Caco-2 (cell line): ENCODE measurements around the gene CA4. TPM values are rescaled to one million over a fixed set of nuclear protein-coding genes. Genes with fewer than 3 reads are reported as not detected.
A peak's percentile ranks its signal among the peaks of the same experiment; 100 is the strongest.
"Not testable (repeated sequence)": the region's sequence is repeated elsewhere in the genome, so short reads cannot be mapped to it uniquely, and the experiment has no call there.

Experiments
- BruUV-seq: library from RNA; stranded (reverse); fragments of 400-500 nt; replicated peaks from 2 replicates; lab custom pipeline; 2021; lab: Mats Ljungman, UMichigan
- CTCF ChIA-PET: fragments of 300-600 bp; sonication (Branson Sonifier 250); formaldehyde crosslinking; loops from one replicate; lab custom pipeline; 2022; ENCODE audit warnings: antibody characterized with exemption; lab: Charles Lee
- POLR2A ChIA-PET: fragments of 300-600 bp; sonication (Branson Sonifier 250); formaldehyde crosslinking; loops from one replicate; lab custom pipeline; 2022; ENCODE audit warnings: antibody characterized with exemption; lab: Charles Lee
- DNase-seq, 2 experiments: peaks; one replicate each; pipeline versions ENCODE4 v3.0.0 to v3.0.0-alpha.2; 2020 to 2022
- H3K27me3 ChIP-seq: replicated peaks from 2 replicates; pipeline ENCODE4 v1.6.0; 2011; ENCODE audit warnings: low read length; ENCODE audit not compliant: control insufficient read depth, insufficient read depth
- H3K36me3 ChIP-seq: 2 replicates; pipeline ENCODE4 v1.5.1; 2011; ENCODE audit warnings: low read length; ENCODE audit not compliant: control insufficient read depth, insufficient read depth
- H3K4me1 ChIP-seq: fragments of 250-450 bp; sonication (Bioruptor Pico); 2 replicates; pipeline ENCODE4 v1.5.1; 2020; ENCODE audit warnings: mild to moderate bottlenecking
- H3K4me3 ChIP-seq: 2 replicates; pipeline ENCODE4 v1.5.1; 2011; ENCODE audit warnings: low read depth, mild to moderate bottlenecking, control low read depth, low read length
- H3K9me3 ChIP-seq: fragments of 250-450 bp; sonication (Bioruptor Pico); 2 replicates; pipeline ENCODE4 v1.5.1; 2020; ENCODE audit warnings: mild to moderate bottlenecking, moderate library complexity
- H3K27ac Mint-ChIP-seq: one replicate; pipeline ENCODE4 v1.8.0; 2022; ENCODE audit warnings: mixed read lengths; ENCODE audit not compliant: unreplicated experiment
- H3K27me3 Mint-ChIP-seq: one replicate; pipeline ENCODE4 v1.8.0; 2022; ENCODE audit warnings: mixed read lengths; ENCODE audit not compliant: insufficient read depth, unreplicated experiment
- H3K36me3 Mint-ChIP-seq: one replicate; pipeline ENCODE4 v1.8.0; 2022; ENCODE audit warnings: mild to moderate bottlenecking, mixed read lengths; ENCODE audit not compliant: insufficient read depth, unreplicated experiment
- H3K4me1 Mint-ChIP-seq: one replicate; pipeline ENCODE4 v1.8.0; 2022; ENCODE audit warnings: low read depth, mixed read lengths; ENCODE audit not compliant: unreplicated experiment
- H3K4me3 Mint-ChIP-seq: one replicate; pipeline ENCODE4 v1.8.0; 2022; ENCODE audit warnings: mild to moderate bottlenecking, moderate library complexity, mixed read lengths; ENCODE audit not compliant: unreplicated experiment
- H3K9me3 Mint-ChIP-seq: one replicate; pipeline ENCODE4 v1.8.0; 2022; ENCODE audit warnings: mixed read lengths; ENCODE audit not compliant: unreplicated experiment
- CTCF ChIP-seq, 2 experiments: fragments of 200-600 bp in 1 of 2; IDR thresholded peaks; 1 replicate in 1 of 2; 2 replicates in 1 of 2; pipeline versions ENCODE4 v1.5.1 to v1.8.0; 2011 to 2022; ENCODE audit warnings: antibody characterized with exemption in 1 of 2, control low read depth in 1 of 2, inconsistent platforms in 1 of 2, low read depth in 1 of 2, low read length in 1 of 2, mild to moderate bottlenecking in 1 of 2, moderate library complexity in 1 of 2; ENCODE audit not compliant: insufficient read depth in 1 of 2, severe bottlenecking in 1 of 2, unreplicated experiment in 1 of 2
- intact Hi-C: fragments of 100-400 bp; cut with micrococcal nuclease; formaldehyde crosslinking; loops from one replicate; pipeline ENCODE4 v1.10.0; 2022; ENCODE audit not compliant: unreplicated experiment
- total RNA-seq: library from RNA; stranded (reverse); gene quantifications from 2 replicates; pipeline ENCODE4 v1.2.3, GENCODE V29; 2022

The CA4 gene
- total RNA-seq, 1 experiment from 2014 or later, result not detected

DNA sequence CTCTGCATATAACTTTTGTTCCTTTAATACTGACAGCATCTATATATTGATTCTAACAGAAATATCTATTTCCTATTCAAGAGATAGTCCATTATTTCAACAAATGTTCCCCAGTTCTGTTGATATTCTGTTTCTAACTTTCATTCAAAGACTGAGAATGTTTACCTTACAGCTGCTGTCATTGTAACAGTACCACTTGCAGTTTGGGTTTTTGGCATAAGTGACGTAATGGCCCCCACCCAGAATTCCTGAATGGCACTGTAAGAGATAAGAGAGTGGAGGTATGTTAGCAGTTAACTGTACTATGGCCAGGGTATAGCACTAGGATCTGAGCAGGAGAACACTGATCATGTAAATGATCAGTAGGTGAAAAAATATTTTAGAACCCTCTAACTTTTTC is 30.6 kb downstream of the CA4 start:
- not testable (repeated sequence) for H3K27me3 Mint-ChIP-seq
- H3K27ac Mint-ChIP-seq, result peak overlapping the region; percentile 77

DNA sequence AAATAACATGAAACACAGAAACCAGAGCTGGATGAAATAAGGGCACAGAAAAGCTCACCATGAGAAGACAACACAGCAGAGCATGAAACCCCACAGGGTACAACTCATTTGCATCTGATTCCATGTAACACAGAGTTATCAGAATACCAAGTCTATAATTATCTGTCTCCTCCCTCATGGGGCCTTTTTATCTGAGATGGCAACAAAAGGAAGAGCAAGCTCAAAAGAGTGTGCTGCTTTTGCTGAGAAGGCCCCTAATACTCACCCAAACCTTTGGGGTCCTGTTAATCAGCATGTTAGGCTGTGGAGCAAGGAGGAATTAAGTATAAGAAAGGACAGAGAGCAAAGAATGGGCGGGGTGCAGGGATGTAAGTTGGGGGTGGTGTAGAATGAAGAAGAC is 36.6 kb downstream of the CA4 start:
- peaks cover 52% of the 10 kb centered on the region for H3K36me3 Mint-ChIP-seq
- intact Hi-C loops, H3K27me3 ChIP-seq, H3K4me3 Mint-ChIP-seq, DNase-seq, POLR2A ChIA-PET, H3K4me3 ChIP-seq, CTCF ChIA-PET, H3K36me3 ChIP-seq, H3K4me1 Mint-ChIP-seq, BruUV-seq, H3K27ac Mint-ChIP-seq, H3K4me1 ChIP-seq, H3K27me3 Mint-ChIP-seq, H3K9me3 Mint-ChIP-seq, H3K9me3 ChIP-seq: not testable (repeated sequence)

More for the DNA sequence above, 30.6 kb downstream of the CA4 start:
- H3K9me3 Mint-ChIP-seq, H3K4me3 Mint-ChIP-seq, CTCF ChIA-PET, intact Hi-C loops, H3K27me3 ChIP-seq, BruUV-seq, H3K36me3 ChIP-seq, H3K9me3 ChIP-seq, H3K4me1 ChIP-seq, DNase-seq, H3K4me1 Mint-ChIP-seq, H3K4me3 ChIP-seq, POLR2A ChIA-PET: not testable (repeated sequence)
- peaks cover 53% of the 10 kb centered on the region for H3K36me3 Mint-ChIP-seq

DNA sequence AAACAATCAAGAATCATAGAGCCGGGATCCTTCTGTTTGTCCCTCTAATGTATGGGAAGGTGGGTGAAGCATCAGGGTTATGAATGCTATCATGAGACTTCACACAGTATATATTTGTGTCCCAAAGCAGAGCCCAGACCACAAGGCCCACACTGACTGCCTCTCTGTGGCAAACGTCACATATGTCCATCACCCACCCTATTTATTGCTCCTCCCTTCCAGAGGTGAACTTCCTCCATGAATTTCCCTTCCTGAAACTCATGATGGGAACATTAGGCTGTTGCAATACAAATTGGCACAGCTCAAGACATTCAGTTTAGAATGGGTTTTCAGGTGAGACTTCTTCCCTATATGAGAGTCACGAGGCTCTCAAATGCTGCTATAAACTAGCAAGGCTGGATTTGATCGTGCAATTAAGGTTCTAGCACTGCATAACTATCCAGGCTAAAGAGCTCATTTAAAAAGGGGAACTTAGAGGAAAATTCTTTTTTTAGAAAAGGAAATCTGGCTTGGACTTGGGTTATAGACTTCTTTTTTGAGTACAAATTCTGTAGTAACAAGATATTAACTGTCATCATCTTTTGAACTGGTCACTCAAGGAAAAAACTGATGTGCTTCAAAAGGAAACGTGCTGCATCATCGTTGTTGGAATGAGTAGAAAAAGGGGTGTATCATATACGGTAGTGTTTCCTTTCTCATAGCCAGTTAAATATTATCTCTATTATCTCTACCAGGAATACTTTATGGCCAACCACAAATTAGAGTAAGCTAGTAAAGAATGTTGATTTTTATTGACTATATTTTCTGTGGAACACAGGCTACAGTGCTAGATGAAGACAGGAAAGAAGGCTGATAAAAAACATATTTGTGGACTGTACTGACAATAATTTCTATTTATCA is 37.3 kb downstream of the CA4 start:
- H3K27ac Mint-ChIP-seq, H3K4me3 ChIP-seq, CTCF ChIA-PET, H3K4me1 ChIP-seq, H3K4me1 Mint-ChIP-seq, BruUV-seq, H3K4me3 Mint-ChIP-seq, H3K9me3 ChIP-seq, H3K9me3 Mint-ChIP-seq, DNase-seq, intact Hi-C loops, H3K27me3 Mint-ChIP-seq, H3K27me3 ChIP-seq, POLR2A ChIA-PET, H3K36me3 ChIP-seq: not testable (repeated sequence)
- peaks cover 47% of the 10 kb centered on the region for H3K36me3 Mint-ChIP-seq

DNA sequence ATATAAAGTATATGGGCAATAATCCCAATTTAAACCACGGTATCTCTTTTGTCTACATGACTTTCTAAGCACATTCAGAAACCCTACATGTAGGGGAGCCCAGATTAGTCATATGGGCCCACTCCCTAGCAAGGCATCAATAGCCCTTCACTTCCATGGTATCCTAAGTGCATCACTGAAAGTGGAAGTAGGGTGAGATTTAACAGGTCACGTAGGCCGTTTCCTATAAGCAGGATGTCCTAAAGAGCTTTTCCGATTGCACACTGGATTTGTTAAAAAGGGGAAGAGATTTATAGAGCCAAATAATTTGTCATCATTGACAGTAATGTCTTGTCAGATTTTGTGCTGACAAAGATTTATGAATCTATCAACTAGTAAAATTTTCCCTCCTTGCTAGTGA is 39.0 kb downstream of the CA4 start:
- H3K9me3 ChIP-seq, result no peaks in the 10 kb centered on the region
- no peak overlapping the region for H3K4me3 ChIP-seq
- no peaks in the 10 kb centered on the region for H3K4me1 Mint-ChIP-seq
- TF ChIP-seq CTCF (IDR thresholded peaks at IDR 0.05; ENCODE audit: insufficient read depth in 1 of 2, low read depth in 1 of 2, low read length in 1 of 2, severe bottlenecking in 1 of 2, unreplicated experiment in 1 of 2), result no peak
- DNase-seq, result no peak
- H3K27ac Mint-ChIP-seq, result no peak overlapping the region
- no peaks in the 10 kb centered on the region for H3K27me3 ChIP-seq
- no peaks in the 10 kb centered on the region for H3K9me3 Mint-ChIP-seq
- peaks cover 3% of the 10 kb centered on the region for H3K36me3 ChIP-seq
- intact Hi-C loops, result no loop called here
- H3K4me1 ChIP-seq, result 0 out of 2 replicates have a peak, but pooled peaks cover 6% of the 10 kb centered on the region
- ChIA-PET POLR2A (no interaction called here), CTCF (no interaction called here)
- BruUV-seq, result no TSS peak
- H3K4me3 Mint-ChIP-seq, result no peak overlapping the region
- H3K36me3 Mint-ChIP-seq, result peaks cover 33% of the 10 kb centered on the region
- no peaks in the 10 kb centered on the region for H3K27me3 Mint-ChIP-seq

GRCh38 chr17:60190032-60190431 is 40.3 kb downstream of the CA4 start:
- H3K27me3 Mint-ChIP-seq, H3K27me3 ChIP-seq, H3K9me3 Mint-ChIP-seq, POLR2A ChIA-PET, BruUV-seq, H3K4me1 Mint-ChIP-seq, H3K9me3 ChIP-seq, intact Hi-C loops, H3K4me3 Mint-ChIP-seq, H3K36me3 ChIP-seq, H3K4me1 ChIP-seq, CTCF ChIA-PET, H3K4me3 ChIP-seq, DNase-seq, H3K27ac Mint-ChIP-seq: not testable (repeated sequence)
- peaks cover 33% of the 10 kb centered on the region for H3K36me3 Mint-ChIP-seq

GRCh38 chr17:60193032-60193431 is 43.3 kb downstream of the CA4 start:
- CTCF ChIA-PET, H3K27me3 Mint-ChIP-seq, POLR2A ChIA-PET, H3K27ac Mint-ChIP-seq, H3K36me3 ChIP-seq, H3K4me1 ChIP-seq, DNase-seq, H3K4me3 ChIP-seq, H3K9me3 ChIP-seq, intact Hi-C loops, H3K4me1 Mint-ChIP-seq, H3K9me3 Mint-ChIP-seq, H3K27me3 ChIP-seq, BruUV-seq, H3K4me3 Mint-ChIP-seq: not testable (repeated sequence)
- peaks cover 46% of the 10 kb centered on the region for H3K36me3 Mint-ChIP-seq
